GM10847 (cell line): ENCODE data around the gene RUVBL1.

Source experiments
- POLR2A ChIP-seq: IDR thresholded peaks from 2 replicates; pipeline ENCODE4 v1.6.1; 2011; ENCODE audit not compliant: insufficient read length; ENCODE audit errors: extremely low read depth

RUVBL1 gene

DNA sequence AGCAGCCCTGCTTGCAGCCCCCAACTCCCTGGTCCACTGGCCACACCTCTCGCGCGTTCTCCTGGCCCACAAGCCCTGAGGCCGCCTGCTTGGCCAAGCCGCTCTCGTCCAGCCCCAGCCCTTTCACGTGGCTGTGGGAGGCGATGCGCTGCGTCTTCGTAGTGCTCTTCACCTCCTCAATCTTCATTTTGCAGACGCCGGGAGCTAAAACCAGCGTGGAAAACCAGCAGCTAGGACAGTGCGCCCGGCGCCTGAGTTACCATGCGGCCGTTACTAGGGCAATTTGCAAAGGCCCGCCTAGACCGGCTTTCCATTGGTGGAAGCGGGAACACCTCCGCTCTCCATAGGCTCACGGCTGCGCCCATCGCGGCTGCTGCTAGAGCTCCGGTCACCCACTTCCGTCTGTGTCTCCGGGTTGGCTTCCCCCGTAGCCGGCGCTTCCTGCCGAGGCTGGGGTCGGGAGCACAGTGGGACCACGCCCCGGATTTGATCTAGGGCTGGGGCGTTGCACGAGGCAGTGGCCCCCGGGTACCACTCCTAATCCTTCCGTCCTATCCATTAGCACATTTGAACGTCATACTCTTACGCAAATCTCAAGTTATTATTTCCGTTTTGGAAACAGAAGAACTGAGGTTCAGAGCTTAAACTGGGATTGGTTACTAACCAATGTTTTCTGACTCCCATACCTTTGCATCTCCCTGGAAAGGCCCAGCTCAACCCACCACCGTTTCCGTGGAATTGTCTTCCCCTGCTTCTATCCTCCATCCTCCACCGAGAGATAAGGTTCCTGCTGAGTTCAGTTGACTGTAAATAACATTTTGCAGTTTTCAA is at the start of gene RUVBL1:
TSS of gene RUVBL1 (minus strand) at position 275 of the 831 bp plus-strand sequence. CDS start at position 187, 88 bp downstream.
- peak; percentile 56 for TF ChIP-seq POLR2A

DNA sequence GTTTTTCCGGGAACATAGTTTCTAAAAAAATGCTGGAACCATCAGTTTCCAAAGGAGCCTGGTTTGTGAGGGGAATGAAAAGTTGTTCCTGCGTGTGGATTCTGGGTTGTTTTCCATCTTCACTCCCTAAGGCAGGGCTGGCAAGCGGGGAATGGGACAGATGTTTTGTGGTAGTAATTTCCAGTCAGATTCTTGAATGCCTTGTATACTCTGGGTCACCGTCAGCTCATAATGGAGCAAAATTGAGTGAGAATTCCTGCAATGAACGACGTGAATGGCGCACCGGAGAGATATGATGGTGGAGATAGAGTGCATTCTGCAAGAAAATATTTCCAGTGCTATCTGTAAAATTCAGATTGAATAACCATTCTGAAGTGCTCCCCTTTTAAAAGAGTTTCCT is 49.6 kb upstream of the RUVBL1 start:
- TF ChIP-seq POLR2A = no peak

DNA sequence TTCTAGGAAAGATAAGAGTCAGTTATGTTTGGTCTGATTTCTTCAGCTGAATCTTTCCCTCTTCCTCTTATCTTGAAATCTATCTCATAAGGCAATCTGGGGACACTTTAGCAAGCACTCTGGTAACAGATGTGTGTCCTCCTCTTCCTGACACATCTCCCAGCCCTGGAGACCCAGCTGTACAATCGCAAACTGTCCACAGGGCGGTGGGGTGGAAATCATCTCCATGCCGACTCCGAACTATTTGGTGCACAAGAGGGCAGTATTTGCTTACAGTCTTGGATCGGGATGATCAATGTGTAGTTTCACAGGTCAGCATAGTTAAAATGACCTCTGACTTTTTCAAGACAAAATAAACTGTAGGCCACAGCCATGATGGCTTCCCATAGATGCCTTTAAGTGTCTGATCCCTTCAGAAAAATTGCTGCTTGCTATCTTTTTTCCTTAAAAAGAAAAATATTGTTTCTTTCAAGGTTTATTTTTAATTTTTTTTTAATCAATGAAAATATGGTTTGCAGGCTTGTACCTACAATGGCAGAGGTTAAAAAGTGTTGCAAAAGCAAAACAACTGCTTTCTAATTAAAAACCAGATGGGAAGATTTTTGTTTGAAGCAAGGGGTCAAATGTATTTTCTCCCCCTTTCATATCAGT is 47.4 kb upstream of the RUVBL1 start:
- TF ChIP-seq POLR2A = no peak

DNA sequence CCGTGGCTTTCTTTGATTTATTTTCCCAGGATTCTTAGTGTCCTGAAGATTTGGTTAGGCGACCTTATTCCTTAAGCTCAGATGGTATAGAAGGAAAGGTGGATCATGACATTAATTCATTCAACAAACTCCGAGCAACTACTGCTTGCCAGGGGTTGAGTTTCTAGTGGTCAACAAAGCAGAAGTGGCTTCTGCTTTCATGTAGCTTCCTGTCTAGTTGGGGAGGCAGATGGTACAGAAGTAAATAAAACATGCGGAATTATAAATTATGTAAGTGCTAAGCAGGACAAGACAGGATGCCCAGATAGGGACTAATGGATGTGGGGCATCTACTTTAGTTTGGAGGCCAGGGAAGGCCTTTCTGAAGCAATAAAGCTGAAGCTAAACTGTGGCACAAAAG is 45.2 kb upstream of the RUVBL1 start:
- no peak for TF ChIP-seq POLR2A

DNA sequence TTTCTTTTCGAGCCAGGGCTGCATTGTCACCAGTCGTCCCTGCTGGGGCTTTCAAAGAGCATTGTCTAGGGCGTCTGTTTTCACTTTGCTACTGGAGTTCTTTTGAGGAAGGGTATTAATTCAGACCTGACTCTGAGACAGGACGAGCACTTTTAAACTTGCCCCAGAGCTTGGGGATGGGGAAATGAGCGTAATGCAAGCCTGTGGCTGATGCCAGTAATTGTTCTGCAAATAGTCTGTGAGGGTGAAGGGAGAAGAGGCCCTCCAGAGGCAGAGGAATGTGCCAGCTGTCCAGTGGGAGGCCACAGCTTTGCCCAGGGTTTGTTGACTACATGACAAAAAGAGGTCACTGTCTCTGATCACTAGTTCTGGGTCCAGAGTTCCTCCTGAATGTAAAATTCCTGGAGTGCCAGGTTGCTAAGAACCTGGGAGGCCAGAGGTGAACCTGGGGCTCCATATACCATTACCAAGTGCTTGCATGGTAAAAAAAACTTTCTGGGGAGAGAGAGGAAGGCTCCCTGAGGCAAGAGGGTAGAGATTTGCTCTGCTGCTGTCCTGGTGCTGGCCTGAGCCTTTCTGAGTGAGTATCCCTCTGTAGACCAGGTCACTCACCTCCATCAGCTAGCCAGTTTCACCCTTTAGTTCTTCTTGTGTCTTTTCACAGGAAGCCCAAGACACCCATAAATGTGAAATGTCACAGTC is 44.5 kb upstream of the RUVBL1 start:
- no peak for TF ChIP-seq POLR2A

DNA sequence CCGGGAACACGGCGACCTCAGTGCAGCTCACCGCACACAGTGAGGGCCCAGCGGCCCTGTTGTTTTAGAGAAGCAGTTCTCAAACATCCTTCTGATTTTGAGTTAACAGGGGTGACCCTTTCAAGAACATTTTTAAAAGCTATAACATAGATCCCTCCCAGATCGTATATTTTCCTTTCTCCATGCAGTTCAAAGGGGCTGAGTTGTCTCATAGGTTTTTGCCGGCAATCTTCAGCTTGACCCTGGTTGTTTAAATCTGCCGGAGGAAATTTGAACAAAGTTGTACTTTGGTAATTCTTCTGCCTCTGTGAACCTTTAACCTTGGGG is 44.0 kb upstream of the RUVBL1 start:
- TF ChIP-seq POLR2A = no peak

DNA sequence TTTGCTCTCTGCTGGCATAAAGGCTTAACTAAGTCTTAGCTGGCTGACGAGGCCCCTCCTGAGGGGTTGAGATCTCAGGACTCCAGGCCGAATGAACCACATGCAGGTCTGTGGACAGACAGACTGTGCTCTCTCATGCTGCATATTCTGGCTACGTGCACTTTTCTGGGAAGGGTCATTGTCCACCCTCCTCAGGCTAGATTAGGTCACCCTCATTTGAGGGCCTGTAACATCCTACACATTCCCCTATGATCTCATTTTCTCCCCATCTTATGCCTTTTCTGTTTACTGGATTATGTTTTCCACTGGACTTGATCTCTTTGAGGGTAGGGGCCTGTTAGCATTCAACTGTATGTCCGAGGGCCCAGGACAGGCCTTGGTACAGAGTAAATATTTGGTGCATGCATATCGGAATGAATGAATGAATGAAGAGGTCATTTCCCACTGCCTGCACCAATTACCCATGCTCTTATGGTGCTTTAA is 43.4 kb upstream of the RUVBL1 start:
- TF ChIP-seq POLR2A = no peak

DNA sequence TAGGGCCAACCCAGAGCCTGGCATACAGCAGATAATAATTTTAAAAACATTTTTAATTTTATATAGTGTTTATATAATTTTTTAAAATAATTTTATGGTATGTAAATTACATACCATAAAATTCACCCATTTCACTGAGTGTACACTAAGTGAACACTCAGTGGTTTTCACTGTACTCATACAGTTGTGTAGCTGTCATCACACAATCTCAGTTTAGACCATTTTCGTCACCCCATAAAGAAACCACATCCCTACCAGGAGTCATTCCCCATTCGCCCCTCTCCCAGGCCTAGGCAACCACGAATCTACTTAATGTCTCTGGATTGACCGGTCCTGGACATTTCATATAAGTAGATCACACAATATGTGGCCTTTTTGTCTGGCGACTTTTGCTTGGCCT is 39.8 kb upstream of the RUVBL1 start:
- no peak for TF ChIP-seq POLR2A

DNA sequence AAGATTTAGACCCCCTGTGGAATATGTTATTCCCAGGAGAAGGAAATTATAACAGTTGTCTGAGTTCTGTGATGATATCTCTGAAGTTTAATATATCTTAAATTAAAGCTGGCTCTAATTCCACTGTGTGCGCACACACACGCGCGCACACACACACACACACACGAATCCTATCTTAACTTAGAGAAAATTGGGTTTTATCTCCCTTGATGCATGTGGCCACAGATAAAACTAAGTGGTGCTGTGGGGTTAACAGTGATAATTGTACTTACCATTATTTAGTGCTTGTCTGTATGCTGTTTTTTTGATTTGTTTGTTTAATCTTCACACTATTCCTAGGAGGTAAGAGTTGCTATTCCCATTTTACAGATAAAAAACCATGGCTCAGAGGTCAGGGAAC is 37.0 kb upstream of the RUVBL1 start:
- TF ChIP-seq POLR2A = no peak

DNA sequence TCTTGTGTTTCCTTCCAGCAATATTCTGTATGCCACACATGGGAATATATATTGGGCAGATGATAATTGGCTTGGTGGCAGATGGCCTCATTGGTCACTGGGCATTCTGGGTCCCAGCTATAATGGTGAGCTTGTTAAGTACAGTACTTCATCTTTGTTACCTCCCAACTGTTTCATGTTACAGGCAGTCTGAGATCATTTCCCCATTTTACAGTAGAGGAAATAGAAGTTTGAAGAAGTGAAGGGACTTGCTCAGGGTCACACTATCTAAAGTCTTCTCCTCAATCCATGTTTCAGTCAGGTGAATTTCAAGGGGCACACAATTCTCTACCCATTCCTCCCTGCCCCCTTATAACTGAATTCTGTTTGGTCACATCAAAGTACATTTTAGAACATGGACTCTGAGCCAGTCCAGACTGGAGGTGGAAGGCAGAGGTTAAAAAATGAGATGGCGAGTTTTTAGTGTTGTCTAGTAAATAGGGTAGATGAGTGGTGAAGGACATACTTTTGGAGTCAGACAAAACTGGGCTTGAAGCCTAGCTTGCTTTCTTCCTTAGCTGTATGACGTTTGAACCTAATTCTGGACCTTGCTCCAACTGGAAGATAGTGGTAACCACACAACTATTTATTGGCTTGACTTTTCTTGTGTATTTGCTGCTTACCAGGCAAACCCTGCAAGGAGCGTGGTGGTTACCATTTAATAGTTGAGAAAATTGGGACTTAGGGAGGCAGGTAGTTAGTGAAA is 32.2 kb upstream of the RUVBL1 start:
- no peak for TF ChIP-seq POLR2A

DNA sequence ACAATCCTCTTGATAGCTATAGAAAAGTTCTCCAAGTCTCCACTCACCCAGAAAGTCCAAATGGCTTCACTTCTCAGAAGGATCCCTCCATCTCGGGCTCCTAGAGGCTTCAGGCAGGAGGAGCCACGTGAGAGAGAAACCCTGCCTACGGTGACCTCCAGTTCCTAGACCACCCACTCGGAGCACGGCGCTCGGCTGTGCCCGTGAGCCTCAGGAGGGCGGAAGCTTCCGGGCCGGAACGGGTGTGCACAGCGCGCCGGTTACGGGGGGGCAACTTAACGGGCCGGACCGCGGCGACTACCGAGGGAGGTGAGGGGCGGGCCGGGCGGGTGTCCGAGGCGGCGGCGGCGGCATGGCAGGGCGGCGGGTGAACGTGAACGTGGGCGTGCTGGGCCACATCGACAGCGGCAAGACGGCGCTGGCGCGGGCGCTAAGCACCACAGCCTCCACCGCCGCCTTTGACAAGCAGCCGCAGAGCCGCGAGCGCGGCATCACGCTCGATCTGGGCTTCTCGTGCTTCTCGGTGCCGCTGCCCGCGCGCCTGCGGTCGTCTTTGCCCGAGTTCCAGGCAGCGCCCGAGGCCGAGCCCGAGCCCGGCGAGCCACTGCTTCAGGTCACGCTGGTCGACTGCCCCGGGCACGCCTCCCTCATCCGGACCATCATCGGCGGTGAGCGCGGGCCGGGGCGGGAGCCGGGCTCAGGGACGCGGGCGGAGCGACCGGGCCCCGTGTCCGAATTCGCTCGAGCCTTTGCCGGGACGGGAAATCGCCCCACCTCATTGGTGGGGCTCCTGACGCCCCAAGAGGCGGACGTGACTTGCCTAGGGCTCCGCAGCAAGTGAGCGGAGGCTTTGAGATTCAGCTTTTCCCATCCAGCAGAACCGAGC is 29.8 kb upstream of the RUVBL1 start, which contains the start of gene EEFSEC:
TSS of gene EEFSEC (plus strand) at position 326 of the 886 bp plus-strand sequence. CDS start at position 353, 27 bp downstream.
- peak; percentile 53 for TF ChIP-seq POLR2A

DNA sequence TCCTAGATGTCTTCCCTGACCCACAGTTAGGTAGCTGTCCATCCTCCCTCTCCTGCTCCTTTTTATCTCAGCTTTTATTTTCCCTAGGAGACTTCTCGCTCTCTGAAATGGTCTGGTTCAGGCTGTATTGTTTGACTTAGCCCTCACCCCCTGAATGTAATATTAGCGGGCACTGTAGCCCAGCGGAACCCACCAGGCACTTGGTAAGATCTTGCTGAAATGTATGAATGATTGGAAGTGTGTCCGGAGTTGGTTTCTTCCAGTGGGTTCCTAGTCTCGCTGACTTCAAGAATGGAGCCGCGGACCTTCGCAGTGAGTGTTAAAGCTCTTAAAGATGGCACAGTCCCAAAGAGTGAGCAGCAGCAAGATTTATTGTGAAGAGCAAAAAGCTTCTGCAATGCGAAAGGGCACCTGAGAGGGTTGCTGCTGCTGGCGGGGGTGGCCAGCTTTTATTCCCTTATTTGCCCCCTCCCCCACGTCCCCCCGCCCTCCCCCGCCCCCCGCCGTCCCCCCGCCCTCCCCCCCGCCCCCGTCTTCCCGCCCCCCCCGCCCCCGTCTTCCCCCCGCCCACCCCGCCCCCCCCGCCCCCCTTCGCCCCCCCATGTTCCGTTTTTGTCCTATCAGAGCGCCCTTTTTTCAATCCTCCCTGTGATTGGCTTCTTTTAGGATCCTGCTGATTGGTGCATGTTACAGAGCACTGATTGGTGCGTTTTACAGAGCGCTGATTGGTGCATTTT is 29.0 kb upstream of the RUVBL1 start:
- no peak for TF ChIP-seq POLR2A

DNA sequence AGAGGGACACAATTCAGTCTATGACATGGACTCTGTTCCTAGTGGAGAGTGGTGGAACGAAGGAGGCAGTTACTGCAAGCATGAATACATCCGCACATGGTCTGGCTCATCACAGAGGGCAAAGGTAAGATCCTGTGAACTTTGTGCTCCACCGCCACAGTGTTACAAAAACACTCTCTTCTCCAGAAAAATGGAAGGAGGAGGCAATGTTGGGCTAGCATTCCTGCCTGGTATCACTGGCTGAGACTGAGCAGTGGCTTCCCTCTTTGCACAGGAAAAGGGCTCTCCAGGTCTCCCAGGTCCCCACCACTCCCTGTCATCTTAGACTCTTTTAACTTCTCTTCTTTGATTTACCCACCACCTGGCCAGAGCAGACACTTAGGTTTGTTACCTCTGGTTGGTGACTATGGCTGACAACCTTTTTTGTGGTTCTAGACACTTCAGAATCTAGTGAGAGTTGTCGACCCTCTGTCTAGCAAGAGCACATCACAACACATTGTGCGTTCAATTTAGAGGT is 28.2 kb upstream of the RUVBL1 start:
- no peak for TF ChIP-seq POLR2A
